Bronchial epithelial cell (primary cell): ENCODE measurements around the gene KRT7. TPM values are rescaled to one million over a fixed set of nuclear protein-coding genes. Genes with fewer than 3 reads are reported as not detected.
A peak's percentile ranks its signal among the peaks of the same experiment; 100 is the strongest.

Experiments used
- DNase-seq: peaks from one replicate; pipeline ENCODE4 v3.0.0-alpha.2; 2010; ENCODE audit warnings: low read depth
- FAIRE-seq: peaks from 2 replicates; lab custom pipeline; 2011; peaks lifted over from hg19 to GRCh38; lab: Jason Lieb, UNC
- H3K27me3 ChIP-seq: 2 replicates; pipeline ENCODE4 v1.5.1; 2011; ENCODE audit warnings: low read length; ENCODE audit not compliant: control insufficient read depth, insufficient read depth
- H3K36me3 ChIP-seq: 2 replicates; pipeline ENCODE4 v1.5.1; 2011; ENCODE audit warnings: low read length; ENCODE audit not compliant: control insufficient read depth, insufficient read depth
- H3K4me3 ChIP-seq: 2 replicates; pipeline ENCODE4 v1.5.1; 2011; ENCODE audit warnings: mild to moderate bottlenecking, low read depth, low read length, control low read depth
- total RNA-seq: library from RNA; depleted of rRNA; stranded (reverse); fragments of >200 nt; gene quantifications from 2 replicates; pipeline ENCODE4 v1.2.1, GENCODE V29; 2014
- TF ChIP-seq, protein P1 (sequence below): IDR thresholded peaks from 2 replicates; pipeline ENCODE4 v1.5.1; 2011; ENCODE audit warnings: mild to moderate bottlenecking, moderate library complexity, low read length, control low read depth, inconsistent platforms; ENCODE audit not compliant: insufficient read depth, severe bottlenecking

KRT7 gene
- total RNA-seq, 1 donor from 2014 or later, result 895 TPM

DNA sequence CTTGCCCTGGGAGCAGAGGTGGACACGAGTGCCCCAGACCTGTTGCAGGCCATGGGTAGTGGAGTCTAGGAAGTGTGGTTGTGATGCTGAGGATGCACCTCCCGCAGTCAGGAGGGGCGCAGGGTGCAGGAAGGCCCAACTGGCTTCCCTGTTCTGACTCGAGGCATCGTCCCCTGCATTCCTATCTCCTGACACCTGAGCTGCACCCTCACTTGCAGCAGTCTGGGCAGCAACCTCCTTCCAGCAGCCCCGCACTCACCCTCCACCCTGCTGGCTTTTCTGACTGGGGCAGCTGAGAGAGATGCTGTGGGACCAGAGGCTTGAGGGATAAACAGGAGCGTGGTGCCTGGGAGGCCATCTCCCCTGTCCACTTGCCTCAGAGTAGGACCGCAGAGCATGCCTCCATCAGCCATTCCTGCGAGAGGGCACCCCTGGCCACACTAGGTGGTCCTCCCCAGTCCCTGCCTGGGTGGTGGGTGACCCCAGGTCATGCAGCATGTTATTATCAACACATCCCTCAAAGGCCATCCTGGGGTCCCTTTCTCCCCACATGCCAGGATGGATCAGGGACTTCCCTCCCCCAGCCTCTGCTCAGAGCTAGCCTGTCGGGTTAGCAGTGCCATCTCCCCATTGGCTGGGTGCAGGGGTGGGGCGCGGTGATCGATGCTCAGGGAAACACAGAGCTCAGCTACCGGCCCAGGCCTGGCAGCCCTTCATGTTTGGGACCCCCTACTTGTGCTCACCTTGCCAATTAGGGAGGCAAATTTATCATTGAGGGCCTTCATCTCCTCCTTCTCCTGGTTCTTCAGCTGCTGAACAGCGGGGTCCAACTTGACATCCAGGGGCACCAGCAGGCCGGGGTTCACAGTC, 41.9 kb upstream of the KRT7 start:
- Histone ChIP-seq H3K27me3 (no peaks in the 10 kb centered on the region), H3K4me3 (peak overlapping the region; percentile 33), H3K36me3 (no peaks in the 10 kb centered on the region)
- TF ChIP-seq, protein P1, sequence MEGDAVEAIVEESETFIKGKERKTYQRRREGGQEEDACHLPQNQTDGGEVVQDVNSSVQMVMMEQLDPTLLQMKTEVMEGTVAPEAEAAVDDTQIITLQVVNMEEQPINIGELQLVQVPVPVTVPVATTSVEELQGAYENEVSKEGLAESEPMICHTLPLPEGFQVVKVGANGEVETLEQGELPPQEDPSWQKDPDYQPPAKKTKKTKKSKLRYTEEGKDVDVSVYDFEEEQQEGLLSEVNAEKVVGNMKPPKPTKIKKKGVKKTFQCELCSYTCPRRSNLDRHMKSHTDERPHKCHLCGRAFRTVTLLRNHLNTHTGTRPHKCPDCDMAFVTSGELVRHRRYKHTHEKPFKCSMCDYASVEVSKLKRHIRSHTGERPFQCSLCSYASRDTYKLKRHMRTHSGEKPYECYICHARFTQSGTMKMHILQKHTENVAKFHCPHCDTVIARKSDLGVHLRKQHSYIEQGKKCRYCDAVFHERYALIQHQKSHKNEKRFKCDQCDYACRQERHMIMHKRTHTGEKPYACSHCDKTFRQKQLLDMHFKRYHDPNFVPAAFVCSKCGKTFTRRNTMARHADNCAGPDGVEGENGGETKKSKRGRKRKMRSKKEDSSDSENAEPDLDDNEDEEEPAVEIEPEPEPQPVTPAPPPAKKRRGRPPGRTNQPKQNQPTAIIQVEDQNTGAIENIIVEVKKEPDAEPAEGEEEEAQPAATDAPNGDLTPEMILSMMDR, result no peak
- DNase-seq, result no peak
- no peak for FAIRE-seq

GRCh38 chr12:52191841-52192791, 40.9 kb upstream of the KRT7 start, which contains the start of gene KRT80:
Gene KRT80 (minus strand): TSS chr12:52192014. CDS start chr12:52191902, 112 bp downstream.
- TF ChIP-seq, protein P1, result no peak
- Histone ChIP-seq H3K4me3 (peak within 1 kb of the TSS; percentile 33), H3K27me3 (no peaks in the 10 kb centered on the region), H3K36me3 (no peaks in the 10 kb centered on the region)
- DNase-seq (peak; percentile 97), FAIRE-seq (peak; percentile 98)

DNA sequence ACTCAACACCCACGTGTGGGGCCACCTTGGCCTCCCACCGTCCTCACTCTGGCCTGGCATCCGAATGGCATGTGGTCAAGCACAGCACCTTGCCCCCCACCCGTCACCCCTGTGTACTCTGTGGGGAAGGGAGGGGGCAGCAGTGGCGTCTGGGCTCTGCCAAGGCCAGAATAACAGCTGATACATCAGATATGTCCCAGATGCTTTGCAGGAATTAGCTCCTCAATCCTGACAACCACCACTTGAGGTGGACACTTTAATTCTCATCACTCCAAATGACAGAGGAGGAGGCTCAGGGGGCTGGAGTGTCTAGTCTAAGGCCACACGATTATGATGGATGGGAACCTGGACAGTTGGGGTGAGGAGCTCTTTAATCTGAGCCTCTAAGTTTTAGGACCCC, 39.5 kb upstream of the KRT7 start:
- TF ChIP-seq, protein P1, result no peak
- Histone ChIP-seq H3K4me3 (no peak overlapping the region), H3K27me3 (no peaks in the 10 kb centered on the region), H3K36me3 (no peaks in the 10 kb centered on the region)
- FAIRE-seq, result no peak
- DNase-seq, result no peak

DNA sequence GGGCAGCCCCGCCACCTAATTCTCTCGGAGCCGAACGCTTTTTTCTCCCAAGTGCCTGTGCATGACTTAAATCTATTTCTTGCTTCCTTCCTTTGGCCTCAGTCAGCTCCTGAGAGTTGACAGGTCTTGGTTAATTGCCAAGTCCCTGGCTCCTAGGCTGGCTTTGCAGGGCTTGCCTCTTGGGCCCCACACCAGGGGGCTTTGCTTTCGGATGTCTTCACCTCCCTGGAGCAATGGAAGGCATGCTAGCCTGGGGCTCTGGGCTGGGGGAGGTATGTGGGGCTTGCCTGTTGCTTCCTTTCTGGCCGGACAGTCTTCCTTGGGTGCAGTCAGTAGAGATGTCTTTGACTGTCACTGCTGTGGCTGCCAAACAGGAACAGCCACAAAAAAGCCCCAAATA, 39.1 kb upstream of the KRT7 start:
- FAIRE-seq, result no peak
- TF ChIP-seq, protein P1, result no peak
- Histone ChIP-seq H3K36me3 (no peaks in the 10 kb centered on the region), H3K4me3 (no peak overlapping the region), H3K27me3 (no peaks in the 10 kb centered on the region)
- no peak for DNase-seq

DNA sequence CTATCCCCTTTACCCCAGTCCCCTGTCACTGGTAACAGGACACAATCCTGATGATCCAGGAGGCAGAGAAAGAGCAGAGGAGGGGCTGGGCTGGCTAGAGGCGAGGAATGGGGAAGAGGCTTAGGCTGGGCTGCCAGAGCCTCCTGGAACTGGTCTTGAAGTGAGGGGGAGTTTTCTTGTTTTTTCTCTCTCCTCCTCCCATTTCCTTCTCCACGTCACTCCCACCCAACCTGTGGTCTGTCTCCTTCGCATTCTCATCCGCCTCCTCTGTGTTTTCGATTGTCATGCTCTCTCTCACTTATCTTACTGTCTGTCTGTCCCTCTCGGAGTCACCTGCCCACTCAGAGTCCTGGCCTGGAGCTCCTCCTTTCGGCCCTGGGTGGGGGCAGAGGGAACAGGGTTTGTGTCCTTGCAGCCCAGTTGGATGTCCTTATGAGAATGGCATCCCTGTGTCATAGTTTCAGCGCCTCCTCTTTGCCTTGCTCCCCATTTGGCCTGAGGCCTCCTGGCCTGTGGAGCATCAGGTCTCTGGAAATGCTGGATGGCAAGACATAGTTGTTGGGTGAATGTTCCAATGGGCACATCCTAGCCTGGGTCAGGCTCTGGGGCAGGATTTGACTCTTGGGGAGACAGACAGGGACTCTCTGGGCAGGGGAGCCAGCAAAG, 37.8 kb upstream of the KRT7 start:
- no peak for FAIRE-seq
- H3K4me3 ChIP-seq, result no peak overlapping the region
- H3K27me3 ChIP-seq, result no peaks in the 10 kb centered on the region
- TF ChIP-seq, protein P1, result no peak
- no peak for DNase-seq
- no peaks in the 10 kb centered on the region for H3K36me3 ChIP-seq
